SK-N-SH treated with all-trans-retinoic acid at 6 μM for 48 hours (cell line): ENCODE data around the gene CDK3.

ENCODE experiments used
- ATAC-seq: fragments of 200-7000 bp; cut with Tn5 transposase; 3 replicates; pipeline ENCODE4 v1.9.1; 2020; ENCODE audit warnings: mild to moderate bottlenecking, moderate library complexity
- ARNTL ChIP-seq: fragments of 450-650 bp; formaldehyde crosslinking; IDR thresholded peaks from 2 replicates; pipeline ENCODE4 v1.5.0; 2020; ENCODE audit warnings: low read depth, mild to moderate bottlenecking, moderate library complexity, borderline replicate concordance
- BACH2 ChIP-seq: fragments of 250-450 bp; sonication (Bioruptor Pico); IDR thresholded peaks from 2 replicates; pipeline ENCODE4 v1.9.0; 2021; ENCODE audit warnings: mild to moderate bottlenecking, borderline replicate concordance
- CSDC2 ChIP-seq: fragments of 250-450 bp; sonication (Bioruptor Pico); IDR thresholded peaks from 2 replicates; pipeline ENCODE4 v1.5.0; 2020; ENCODE audit warnings: mild to moderate bottlenecking, moderate library complexity
- GLIS3 ChIP-seq: fragments of 250-450 bp; sonication (Bioruptor Pico); IDR thresholded peaks from 2 replicates; pipeline ENCODE4 v1.5.0; 2020; ENCODE audit warnings: mild to moderate bottlenecking, moderate library complexity
- OSR1 ChIP-seq: fragments of 250-450 bp; sonication (Bioruptor Pico); IDR thresholded peaks from 2 replicates; pipeline ENCODE4 v1.8.0; 2022; ENCODE audit warnings: moderate library complexity, mild to moderate bottlenecking, inconsistent platforms
- PPARA ChIP-seq: fragments of 250-450 bp; sonication (Bioruptor Pico); IDR thresholded peaks from 2 replicates; pipeline ENCODE4 v1.5.0; 2020; ENCODE audit warnings: mild to moderate bottlenecking, borderline replicate concordance
- RARB ChIP-seq: fragments of 250-450 bp; sonication (Bioruptor Pico); IDR thresholded peaks from 2 replicates; pipeline ENCODE4 v1.8.0; 2021; ENCODE audit warnings: mild to moderate bottlenecking, moderate library complexity
- SNAI2 ChIP-seq: fragments of 250-450 bp; sonication (Bioruptor Pico); IDR thresholded peaks from 2 replicates; pipeline ENCODE4 v1.5.0; 2020; ENCODE audit warnings: mild to moderate bottlenecking, moderate library complexity
- TCF4 ChIP-seq: fragments of 250-450 bp; sonication (Bioruptor Pico); IDR thresholded peaks from 2 replicates; pipeline ENCODE4 v1.8.0; 2021; ENCODE audit warnings: mild to moderate bottlenecking, moderate library complexity, borderline replicate concordance
- TOX ChIP-seq: fragments of 250-450 bp; sonication (Bioruptor Pico); IDR thresholded peaks from 2 replicates; pipeline ENCODE4 v1.8.0; 2021; ENCODE audit warnings: mild to moderate bottlenecking, moderate library complexity, borderline replicate concordance
- ZC3H10 ChIP-seq: fragments of 250-450 bp; sonication (Bioruptor Pico); IDR thresholded peaks from 2 replicates; pipeline ENCODE4 v1.5.1; 2021; ENCODE audit warnings: mild to moderate bottlenecking, moderate library complexity
- ZFP3 ChIP-seq: fragments of 250-450 bp; sonication (Bioruptor Pico); IDR thresholded peaks from 2 replicates; pipeline ENCODE4 v1.5.0; 2020; ENCODE audit warnings: mild to moderate bottlenecking, moderate library complexity
- ZNF565 ChIP-seq: fragments of 450-650 bp; formaldehyde crosslinking; conservative IDR thresholded peaks from 2 replicates; pipeline ENCODE4 v1.5.0; 2020; ENCODE audit warnings: low read depth, mild to moderate bottlenecking, moderate library complexity
- ZNF8 ChIP-seq: fragments of 450-650 bp; formaldehyde crosslinking; IDR thresholded peaks from 2 replicates; pipeline ENCODE4 v1.5.0; 2020; ENCODE audit warnings: mild to moderate bottlenecking, moderate library complexity
- TF ChIP-seq, protein P1 (sequence below): fragments of 250-450 bp; sonication (Bioruptor Pico); IDR thresholded peaks from 2 replicates; pipeline ENCODE4 v1.5.1; 2020; ENCODE audit warnings: low read depth, mild to moderate bottlenecking, moderate library complexity
- TF ChIP-seq, protein P2 (sequence below): fragments of 250-450 bp; sonication (Bioruptor Pico); IDR thresholded peaks from 2 replicates; pipeline ENCODE4 v1.8.0; 2020; ENCODE audit warnings: mild to moderate bottlenecking, moderate library complexity, borderline replicate concordance
- TF ChIP-seq, protein P3 (sequence below): fragments of 250-450 bp; sonication (Bioruptor Pico); IDR thresholded peaks from 2 replicates; pipeline ENCODE4 v1.8.0; 2021; ENCODE audit warnings: low read depth, mild to moderate bottlenecking, moderate library complexity, borderline replicate concordance
- TF ChIP-seq, protein P4 (sequence below): fragments of 250-450 bp; sonication (Bioruptor Pico); IDR thresholded peaks from 2 replicates; pipeline ENCODE4 v1.5.1; 2021; ENCODE audit warnings: mild to moderate bottlenecking, moderate library complexity

CDK3 gene

GRCh38 chr17:76014925-76015261, 14.2 kb downstream of the CDK3 start:
- TF ChIP-seq ARNTL, result no peak
- TF ChIP-seq, protein P1, sequence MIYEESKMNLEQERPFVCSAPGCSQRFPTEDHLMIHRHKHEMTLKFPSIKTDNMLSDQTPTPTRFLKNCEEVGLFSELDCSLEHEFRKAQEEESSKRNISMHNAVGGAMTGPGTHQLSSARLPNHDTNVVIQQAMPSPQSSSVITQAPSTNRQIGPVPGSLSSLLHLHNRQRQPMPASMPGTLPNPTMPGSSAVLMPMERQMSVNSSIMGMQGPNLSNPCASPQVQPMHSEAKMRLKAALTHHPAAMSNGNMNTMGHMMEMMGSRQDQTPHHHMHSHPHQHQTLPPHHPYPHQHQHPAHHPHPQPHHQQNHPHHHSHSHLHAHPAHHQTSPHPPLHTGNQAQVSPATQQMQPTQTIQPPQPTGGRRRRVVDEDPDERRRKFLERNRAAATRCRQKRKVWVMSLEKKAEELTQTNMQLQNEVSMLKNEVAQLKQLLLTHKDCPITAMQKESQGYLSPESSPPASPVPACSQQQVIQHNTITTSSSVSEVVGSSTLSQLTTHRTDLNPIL, result no peak
- TF ChIP-seq ZNF8, result no peak
- TF ChIP-seq ZC3H10 (CRISPR knock-in tag), result no peak
- TF ChIP-seq ZNF565, result no peak
- TF ChIP-seq, all 23 proteins: peak for 0
- peak; percentile 47 for ATAC-seq

DNA sequence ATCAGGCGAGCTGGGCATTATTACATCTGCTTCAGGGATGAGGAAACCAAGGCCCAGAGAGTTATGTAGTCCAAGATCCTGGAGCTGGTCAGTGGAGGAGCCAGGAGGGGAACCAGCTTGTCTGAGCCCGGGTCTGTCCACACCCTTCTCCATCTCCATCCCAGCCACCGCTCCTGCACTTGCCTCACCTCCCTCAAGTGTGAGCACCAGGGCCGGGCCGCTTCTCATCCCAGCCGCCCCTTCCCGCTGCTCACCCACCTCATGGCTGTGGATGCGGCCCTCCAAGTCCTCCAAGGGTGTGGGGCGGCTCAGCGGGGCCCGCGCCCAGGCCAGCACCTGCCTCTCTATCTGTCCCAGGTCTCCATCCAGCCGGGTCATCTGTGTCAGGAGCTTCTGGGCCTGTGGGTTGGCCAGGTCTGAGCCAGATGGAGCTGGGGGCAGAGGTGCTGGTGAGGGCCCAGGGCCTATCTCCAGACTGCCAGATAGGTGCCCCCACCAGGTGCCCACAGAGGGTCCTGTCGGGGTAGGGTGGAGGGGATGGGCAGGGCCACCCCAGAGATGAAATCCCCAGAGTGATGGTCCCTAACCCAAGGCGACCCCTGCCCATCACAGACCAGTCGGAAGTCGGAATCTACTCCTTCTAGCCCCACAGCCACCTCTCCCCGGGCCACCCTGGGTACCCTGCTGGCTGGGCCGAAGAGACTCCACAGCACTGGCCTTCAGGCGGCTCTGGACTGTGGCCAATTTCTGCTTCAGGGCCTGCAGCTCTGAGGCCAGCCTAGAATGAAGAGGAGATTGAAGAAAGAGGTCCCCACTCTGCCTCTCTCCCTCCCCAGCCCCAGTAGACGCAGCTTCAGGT, 17.1 kb downstream of the CDK3 start:
- ATAC-seq, result no peak
- TF ChIP-seq TOX (CRISPR knock-in tag), result no peak
- TF ChIP-seq RARB, result no peak
- TF ChIP-seq PPARA, result no peak
- no peak for TF ChIP-seq ZFP3 (CRISPR knock-in tag)
- TF ChIP-seq, protein P2, sequence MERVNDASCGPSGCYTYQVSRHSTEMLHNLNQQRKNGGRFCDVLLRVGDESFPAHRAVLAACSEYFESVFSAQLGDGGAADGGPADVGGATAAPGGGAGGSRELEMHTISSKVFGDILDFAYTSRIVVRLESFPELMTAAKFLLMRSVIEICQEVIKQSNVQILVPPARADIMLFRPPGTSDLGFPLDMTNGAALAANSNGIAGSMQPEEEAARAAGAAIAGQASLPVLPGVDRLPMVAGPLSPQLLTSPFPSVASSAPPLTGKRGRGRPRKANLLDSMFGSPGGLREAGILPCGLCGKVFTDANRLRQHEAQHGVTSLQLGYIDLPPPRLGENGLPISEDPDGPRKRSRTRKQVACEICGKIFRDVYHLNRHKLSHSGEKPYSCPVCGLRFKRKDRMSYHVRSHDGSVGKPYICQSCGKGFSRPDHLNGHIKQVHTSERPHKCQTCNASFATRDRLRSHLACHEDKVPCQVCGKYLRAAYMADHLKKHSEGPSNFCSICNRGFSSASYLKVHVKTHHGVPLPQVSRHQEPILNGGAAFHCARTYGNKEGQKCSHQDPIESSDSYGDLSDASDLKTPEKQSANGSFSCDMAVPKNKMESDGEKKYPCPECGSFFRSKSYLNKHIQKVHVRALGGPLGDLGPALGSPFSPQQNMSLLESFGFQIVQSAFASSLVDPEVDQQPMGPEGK (CRISPR knock-in tag), result no peak
- no peak for TF ChIP-seq SNAI2 (CRISPR knock-in tag)
- no peak for TF ChIP-seq ZNF8

DNA sequence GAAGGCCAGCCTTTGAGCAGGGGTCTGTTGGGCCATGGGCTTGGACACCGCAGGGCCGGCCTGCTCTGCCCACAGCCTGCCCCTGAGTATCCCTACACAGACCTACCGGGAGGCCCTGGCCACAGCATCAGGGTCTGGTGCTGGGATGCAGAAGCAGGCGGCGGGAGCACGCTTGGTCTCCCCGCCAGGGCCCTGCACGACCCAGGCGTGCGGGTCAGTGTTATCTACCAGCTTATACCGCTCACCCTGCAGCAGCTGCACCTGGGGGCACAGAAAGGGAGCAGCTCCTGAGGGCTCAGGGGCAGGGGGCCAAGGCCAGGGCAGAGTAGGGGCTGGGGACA, 17.7 kb downstream of the CDK3 start:
- no peak for ATAC-seq
- TF ChIP-seq ZC3H10 (CRISPR knock-in tag), result no peak
- TF ChIP-seq, protein P2 (CRISPR knock-in tag), result no peak
- no peak for TF ChIP-seq CSDC2 (CRISPR knock-in tag)
- TF ChIP-seq, protein P1, result no peak
- no peak for TF ChIP-seq BACH2 (CRISPR knock-in tag)
- TF ChIP-seq OSR1 (CRISPR knock-in tag), result no peak

GRCh38 chr17:76018801-76019200, 18.1 kb downstream of the CDK3 start:
- ATAC-seq, result no peak
- TF ChIP-seq SNAI2 (CRISPR knock-in tag) (no peak), GLIS3 (CRISPR knock-in tag) (no peak), CSDC2 (CRISPR knock-in tag) (no peak), PPARA (no peak), TCF4 (CRISPR knock-in tag) (no peak), TOX (CRISPR knock-in tag) (no peak), ZFP3 (CRISPR knock-in tag) (no peak), OSR1 (CRISPR knock-in tag) (no peak)
- TF ChIP-seq, protein P3, sequence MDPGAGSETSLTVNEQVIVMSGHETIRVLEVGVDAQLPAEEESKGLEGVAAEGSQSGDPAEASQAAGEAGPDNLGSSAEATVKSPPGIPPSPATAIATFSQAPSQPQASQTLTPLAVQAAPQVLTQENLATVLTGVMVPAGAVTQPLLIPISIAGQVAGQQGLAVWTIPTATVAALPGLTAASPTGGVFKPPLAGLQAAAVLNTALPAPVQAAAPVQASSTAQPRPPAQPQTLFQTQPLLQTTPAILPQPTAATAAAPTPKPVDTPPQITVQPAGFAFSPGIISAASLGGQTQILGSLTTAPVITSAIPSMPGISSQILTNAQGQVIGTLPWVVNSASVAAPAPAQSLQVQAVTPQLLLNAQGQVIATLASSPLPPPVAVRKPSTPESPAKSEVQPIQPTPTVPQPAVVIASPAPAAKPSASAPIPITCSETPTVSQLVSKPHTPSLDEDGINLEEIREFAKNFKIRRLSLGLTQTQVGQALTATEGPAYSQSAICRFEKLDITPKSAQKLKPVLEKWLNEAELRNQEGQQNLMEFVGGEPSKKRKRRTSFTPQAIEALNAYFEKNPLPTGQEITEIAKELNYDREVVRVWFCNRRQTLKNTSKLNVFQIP (CRISPR knock-in tag), result no peak
- TF ChIP-seq, protein P1, result no peak
- TF ChIP-seq, protein P2 (CRISPR knock-in tag), result no peak
- TF ChIP-seq, protein P4, sequence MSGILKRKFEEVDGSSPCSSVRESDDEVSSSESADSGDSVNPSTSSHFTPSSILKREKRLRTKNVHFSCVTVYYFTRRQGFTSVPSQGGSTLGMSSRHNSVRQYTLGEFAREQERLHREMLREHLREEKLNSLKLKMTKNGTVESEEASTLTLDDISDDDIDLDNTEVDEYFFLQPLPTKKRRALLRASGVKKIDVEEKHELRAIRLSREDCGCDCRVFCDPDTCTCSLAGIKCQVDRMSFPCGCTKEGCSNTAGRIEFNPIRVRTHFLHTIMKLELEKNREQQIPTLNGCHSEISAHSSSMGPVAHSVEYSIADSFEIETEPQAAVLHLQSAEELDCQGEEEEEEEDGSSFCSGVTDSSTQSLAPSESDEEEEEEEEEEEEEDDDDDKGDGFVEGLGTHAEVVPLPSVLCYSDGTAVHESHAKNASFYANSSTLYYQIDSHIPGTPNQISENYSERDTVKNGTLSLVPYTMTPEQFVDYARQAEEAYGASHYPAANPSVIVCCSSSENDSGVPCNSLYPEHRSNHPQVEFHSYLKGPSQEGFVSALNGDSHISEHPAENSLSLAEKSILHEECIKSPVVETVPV (CRISPR knock-in tag), result no peak
